ENCODE measurements around the gene TMPRSS2. TPM values are rescaled to one million over a fixed set of nuclear protein-coding genes. Genes with fewer than 3 reads are reported as not detected.

Gene TMPRSS2
- total RNA-seq, 1 donor from 2014 or later = not detected

DNA sequence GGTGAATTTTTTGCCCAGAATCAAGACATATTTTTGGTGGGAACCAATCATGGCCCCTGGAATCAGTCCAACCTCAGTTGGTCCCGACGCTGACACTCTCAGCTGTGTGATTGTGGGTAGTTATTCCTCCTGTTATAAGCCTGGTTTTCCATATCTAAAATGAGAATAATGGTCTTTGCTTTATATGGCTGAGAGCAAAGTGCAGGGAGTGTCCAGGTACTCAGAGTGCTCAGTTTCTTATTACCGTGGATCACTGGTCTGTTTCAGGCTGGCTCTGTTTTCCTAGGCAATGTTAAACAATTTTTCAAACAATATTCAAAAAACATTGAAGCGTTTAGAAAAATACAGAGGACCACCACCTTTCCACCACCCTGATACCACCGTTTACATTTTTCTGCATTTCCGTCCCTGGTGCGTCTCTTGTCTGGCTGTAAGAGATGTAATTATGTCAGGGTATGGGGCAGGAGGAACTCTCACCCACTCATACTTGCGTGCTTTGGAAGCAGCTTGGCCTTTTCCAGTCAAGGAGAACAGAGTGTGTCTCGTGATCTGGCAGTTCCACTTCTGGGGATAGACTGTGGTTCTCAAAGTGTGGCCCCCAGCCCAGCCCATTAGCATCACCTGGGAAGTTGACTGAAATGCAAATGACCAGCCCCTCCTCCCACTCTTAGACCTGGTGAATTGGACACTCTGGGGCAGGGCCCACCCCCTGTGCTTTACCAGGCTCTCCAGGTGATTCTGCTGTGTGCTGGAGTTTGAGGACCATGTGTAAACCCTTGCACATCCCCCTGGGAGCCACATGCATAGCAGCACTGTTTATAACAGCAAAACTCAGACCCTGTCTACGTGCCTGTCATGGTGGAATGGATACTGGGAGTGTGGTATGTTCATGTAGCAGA, 75.1 kb downstream of the TMPRSS2 start:
- H3K36me3 ChIP-seq = peaks cover 84% of the 10 kb centered on the region
- intact Hi-C loops (cut with micrococcal nuclease) = no loop called here
- DNase-seq = no peak
- H3K27ac ChIP-seq (replicated peaks) = no peak overlapping the region
- TF ChIP-seq, protein P1, sequence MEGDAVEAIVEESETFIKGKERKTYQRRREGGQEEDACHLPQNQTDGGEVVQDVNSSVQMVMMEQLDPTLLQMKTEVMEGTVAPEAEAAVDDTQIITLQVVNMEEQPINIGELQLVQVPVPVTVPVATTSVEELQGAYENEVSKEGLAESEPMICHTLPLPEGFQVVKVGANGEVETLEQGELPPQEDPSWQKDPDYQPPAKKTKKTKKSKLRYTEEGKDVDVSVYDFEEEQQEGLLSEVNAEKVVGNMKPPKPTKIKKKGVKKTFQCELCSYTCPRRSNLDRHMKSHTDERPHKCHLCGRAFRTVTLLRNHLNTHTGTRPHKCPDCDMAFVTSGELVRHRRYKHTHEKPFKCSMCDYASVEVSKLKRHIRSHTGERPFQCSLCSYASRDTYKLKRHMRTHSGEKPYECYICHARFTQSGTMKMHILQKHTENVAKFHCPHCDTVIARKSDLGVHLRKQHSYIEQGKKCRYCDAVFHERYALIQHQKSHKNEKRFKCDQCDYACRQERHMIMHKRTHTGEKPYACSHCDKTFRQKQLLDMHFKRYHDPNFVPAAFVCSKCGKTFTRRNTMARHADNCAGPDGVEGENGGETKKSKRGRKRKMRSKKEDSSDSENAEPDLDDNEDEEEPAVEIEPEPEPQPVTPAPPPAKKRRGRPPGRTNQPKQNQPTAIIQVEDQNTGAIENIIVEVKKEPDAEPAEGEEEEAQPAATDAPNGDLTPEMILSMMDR (IDR thresholded peaks at IDR 0.05; ENCODE audit: borderline replicate concordance) = no peak
- H3K4me1 ChIP-seq = peaks cover 10% of the 10 kb centered on the region
- H3K4me3 ChIP-seq = no peak overlapping the region
- H3K27me3 ChIP-seq (ENCODE audit: low read depth) = peaks cover 7% of the 10 kb centered on the region
- H3K9me3 ChIP-seq (replicated peaks) = peaks cover 19% of the 10 kb centered on the region

DNA sequence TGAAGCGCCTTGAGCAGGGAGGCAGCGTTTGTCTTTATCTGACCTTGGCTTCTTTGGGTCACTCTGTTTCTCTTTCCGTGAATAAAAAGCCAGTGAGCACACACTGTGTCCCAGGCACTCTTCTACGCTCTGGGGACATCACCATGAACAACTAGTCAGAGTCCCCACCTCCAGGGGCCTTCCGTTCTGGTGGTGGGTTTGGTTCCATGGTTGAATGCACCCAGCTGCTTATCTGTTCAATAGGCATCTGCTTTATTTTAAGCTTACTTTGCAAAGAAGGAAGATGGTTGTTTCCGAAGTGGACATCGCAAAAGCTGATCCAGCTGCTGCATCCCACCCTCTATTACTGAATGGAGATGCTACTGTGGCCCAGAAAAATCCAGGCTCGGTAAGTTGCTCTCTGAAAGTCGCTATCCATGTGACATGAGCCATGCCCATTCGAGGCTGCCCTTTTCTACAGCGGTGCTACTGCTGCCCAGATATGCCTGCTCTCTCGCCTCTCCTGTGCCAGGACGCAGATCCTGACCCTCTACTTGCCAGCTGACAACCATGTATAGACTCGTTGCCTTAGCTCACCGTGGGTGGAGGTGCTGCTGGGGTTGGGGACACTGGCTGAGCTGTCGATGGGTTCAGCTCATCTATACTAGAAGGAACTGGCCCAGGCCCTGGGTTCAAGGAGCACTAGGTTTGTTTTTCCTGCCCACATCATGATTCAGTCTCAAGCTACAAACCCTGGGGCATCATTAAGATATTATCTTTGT, 76.0 kb downstream of the TMPRSS2 start:
- peaks cover 18% of the 10 kb centered on the region for H3K4me1 ChIP-seq
- peaks cover 16% of the 10 kb centered on the region for H3K27me3 ChIP-seq (ENCODE audit: low read depth)
- H3K9me3 ChIP-seq (replicated peaks) = peaks cover 19% of the 10 kb centered on the region
- no peak overlapping the region for H3K27ac ChIP-seq (replicated peaks)
- H3K4me3 ChIP-seq = no peak overlapping the region
- TF ChIP-seq, protein P1 (IDR thresholded peaks at IDR 0.05; ENCODE audit: borderline replicate concordance) = no peak
- DNase-seq = no peak
- intact Hi-C loops (cut with micrococcal nuclease) = no loop called here
- H3K36me3 ChIP-seq = peaks cover 76% of the 10 kb centered on the region

- H3K9me3 ChIP-seq (replicated peaks) = peaks cover 14% of the 10 kb centered on the region
- no peak for DNase-seq
- H3K36me3 ChIP-seq = peaks cover 56% of the 10 kb centered on the region
- TF ChIP-seq, protein P1 (IDR thresholded peaks at IDR 0.05; ENCODE audit: borderline replicate concordance) = no peak
- no peak overlapping the region for H3K4me3 ChIP-seq
- H3K27ac ChIP-seq (replicated peaks) = no peak overlapping the region
- intact Hi-C loops (cut with micrococcal nuclease) = no loop called here
- H3K27me3 ChIP-seq (ENCODE audit: low read depth) = peaks cover 28% of the 10 kb centered on the region
- peaks cover 35% of the 10 kb centered on the region for H3K4me1 ChIP-seq
Observed at GRCh38 chr21:41429925-41430491, 78.0 kb downstream of the TMPRSS2 start.

GRCh38 chr21:41429305-41429704, 78.7 kb downstream of the TMPRSS2 start:
- intact Hi-C loops (cut with micrococcal nuclease) = no loop called here
- no peak overlapping the region for H3K4me3 ChIP-seq
- DNase-seq = no peak
- H3K27ac ChIP-seq (replicated peaks) = no peak overlapping the region
- H3K9me3 ChIP-seq (replicated peaks) = peaks cover 7% of the 10 kb centered on the region
- peaks cover 49% of the 10 kb centered on the region for H3K36me3 ChIP-seq
- TF ChIP-seq, protein P1 (IDR thresholded peaks at IDR 0.05; ENCODE audit: borderline replicate concordance) = no peak
- H3K4me1 ChIP-seq = peaks cover 35% of the 10 kb centered on the region
- H3K27me3 ChIP-seq (ENCODE audit: low read depth) = peaks cover 28% of the 10 kb centered on the region

GRCh38 chr21:41428847-41429246, 79.1 kb downstream of the TMPRSS2 start:
- Histone ChIP-seq H3K4me3 (no peak overlapping the region), H3K36me3 (peaks cover 45% of the 10 kb centered on the region), H3K27me3 (ENCODE audit: low read depth) (peaks cover 28% of the 10 kb centered on the region), H3K9me3 (replicated peaks) (peaks cover 2% of the 10 kb centered on the region), H3K27ac (replicated peaks) (no peak overlapping the region), H3K4me1 (peaks cover 35% of the 10 kb centered on the region)
- intact Hi-C loops (cut with micrococcal nuclease) = no loop called here
- TF ChIP-seq, protein P1 (IDR thresholded peaks at IDR 0.05; ENCODE audit: borderline replicate concordance) = no peak
- no peak for DNase-seq

Data from left ventricle myocardium inferior (tissue), 1 donor.